GM19023 (cell line): ENCODE data around the gene ZBTB33.

Source experiments
- ATAC-seq: cut with Tn5 transposase; IDR thresholded peaks from one replicate; pipeline ENCODE4 v1.9.1; 2021; ENCODE audit warnings: mild to moderate bottlenecking, moderate library complexity; ENCODE audit not compliant: unreplicated experiment

The ZBTB33 gene

GRCh38 chrX:120262859-120263708 is 12.5 kb downstream of the ZBTB33 start:
- no peak for ATAC-seq

GRCh38 chrX:120264341-120264740 is 13.7 kb downstream of the ZBTB33 start:
- ATAC-seq, result no peak

GRCh38 chrX:120269373-120270035 is 18.9 kb downstream of the ZBTB33 start:
- no peak for ATAC-seq

- ATAC-seq, result no peak
Measured at GRCh38 chrX:120270567-120270966, 20.0 kb downstream of the ZBTB33 start.

- no peak for ATAC-seq
Measured at GRCh38 chrX:120271218-120271617, 20.6 kb downstream of the ZBTB33 start.

GRCh38 chrX:120274145-120274544 is 23.5 kb downstream of the ZBTB33 start:
- no peak for ATAC-seq

- ATAC-seq, result no peak
Measured at GRCh38 chrX:120274958-120275357, 24.3 kb downstream of the ZBTB33 start.

GRCh38 chrX:120281021-120281624 is 30.5 kb downstream of the ZBTB33 start:
- no peak for ATAC-seq

GRCh38 chrX:120281761-120282160 is 31.1 kb downstream of the ZBTB33 start:
- no peak for ATAC-seq

GRCh38 chrX:120282697-120283096 is 32.1 kb downstream of the ZBTB33 start:
- ATAC-seq, result no peak

- ATAC-seq, result peak; percentile 47
Measured at GRCh38 chrX:120286733-120287512, 36.3 kb downstream of the ZBTB33 start.

- peak; percentile 45 for ATAC-seq
Measured at GRCh38 chrX:120287513-120288112, 37.0 kb downstream of the ZBTB33 start.

GRCh38 chrX:120290107-120290506 is 39.5 kb downstream of the ZBTB33 start:
- ATAC-seq, result no peak

GRCh38 chrX:120291211-120291610 is 40.6 kb downstream of the ZBTB33 start:
- no peak for ATAC-seq

GRCh38 chrX:120293015-120293414 is 42.4 kb downstream of the ZBTB33 start:
- no peak for ATAC-seq

GRCh38 chrX:120294651-120295050 is 44.0 kb downstream of the ZBTB33 start:
- no peak for ATAC-seq

GRCh38 chrX:120297923-120298322 is 47.3 kb downstream of the ZBTB33 start:
- no peak for ATAC-seq

- no peak for ATAC-seq
Measured at GRCh38 chrX:120299928-120300327, 49.3 kb downstream of the ZBTB33 start.

GRCh38 chrX:120301497-120301896 is 50.9 kb downstream of the ZBTB33 start:
- ATAC-seq, result no peak

- peak; percentile 11 for ATAC-seq
Measured at GRCh38 chrX:120301960-120302359, 51.3 kb downstream of the ZBTB33 start.

GRCh38 chrX:120302434-120302833 is 51.8 kb downstream of the ZBTB33 start:
- peak; percentile 88 for ATAC-seq
